Testis (tissue), 3 donors: ENCODE results near the gene OR6K3. TPM values are rescaled to one million over a fixed set of nuclear protein-coding genes. Genes with fewer than 3 reads are reported as not detected.

ENCODE experiments used
- DNase-seq: peaks from one replicate; pipeline ENCODE4 v3.0.0-alpha.2; 2019
- H3K27ac ChIP-seq, 2 donors: fragments of 200-600 bp; sonication (generic); one replicate each; pipeline ENCODE4 v1.5.1; 2019
- H3K27me3 ChIP-seq: fragments of 200-600 bp; sonication (generic); one replicate; pipeline ENCODE4 v1.5.1; 2019
- H3K36me3 ChIP-seq: fragments of 200-600 bp; sonication (generic); one replicate; pipeline ENCODE4 v1.5.1; 2017; ENCODE audit warnings: low read depth; ENCODE audit errors: missing control alignments
- H3K4me1 ChIP-seq: fragments of 200-600 bp; sonication (generic); one replicate; pipeline ENCODE4 v1.5.1; 2019
- H3K4me3 ChIP-seq, 2 donors: fragments of 200-600 bp; sonication (generic); one replicate each; pipeline ENCODE4 v1.5.1; 2017 to 2019
- H3K9me3 ChIP-seq: fragments of 200-600 bp; sonication (generic); one replicate; pipeline ENCODE4 v1.5.1; 2017
- POLR2A ChIP-seq: fragments of 450-650 bp; IDR thresholded peaks from one replicate; pipeline ENCODE4 v1.6.1; 2017; ENCODE audit warnings: antibody characterized with exemption, mild to moderate bottlenecking, moderate library complexity
- WGBS, 2 donors: methylation state at CpG; one replicate each; pipeline ENCODE4 v1.1.5; 2018; 5-methylcytosine and 5-hydroxymethylcytosine counted together
- intact Hi-C: fragments of 100-400 bp; cut with DNase I; formaldehyde crosslinking; loops from one replicate; pipeline ENCODE4 v1.15.1; 2023; ENCODE audit warnings: low total_unique reads
- polyA plus RNA-seq: library from polyadenylated mRNA; stranded (reverse); fragments of 350-450 nt; fragmentation: Illumina TruSeq; extraction: RNeasy Lipid Tissue Mini Kit (QIAGEN cat#74804); gene quantifications from one replicate; pipeline ENCODE4 v1.2.3, GENCODE V29; 2014; ENCODE audit warnings: low read depth, low replicate concordance; ENCODE audit not compliant: insufficient read depth
- total RNA-seq, 2 donors: library from RNA; depleted of rRNA; stranded (reverse); fragments of >200 nt; gene quantifications; one replicate each; pipeline ENCODE4 v1.2.3, GENCODE V29; 2016
- TF ChIP-seq, protein P1 (sequence below), 3 experiments: fragments of 450-650 bp in 2 of 3; fragments of 200-600 bp in 1 of 3; sonication (generic) in 1 of 3; IDR thresholded peaks; one replicate each; pipeline ENCODE4 v1.5.1; 2016 to 2019; ENCODE audit warnings: antibody characterized with exemption in 3 of 3, mild to moderate bottlenecking in 2 of 3, moderate library complexity in 1 of 3

The OR6K3 gene
- total and polyA plus RNA-seq, 3 donors from 2014 or later, result 0.19 TPM; not detected in 2

- no peaks in the 10 kb centered on the region for H3K9me3 ChIP-seq
- H3K4me3 ChIP-seq, result no peak overlapping the region
- intact Hi-C loops, result no loop called here
- H3K27ac ChIP-seq, result no peak overlapping the region
- no peaks in the 10 kb centered on the region for H3K4me1 ChIP-seq
- DNase-seq, result no peak
- WGBS, 2 donors, result 80 to 84% methylated on average over 4 of the region's 4 CpGs
- no peaks in the 10 kb centered on the region for H3K36me3 ChIP-seq
- no peaks in the 10 kb centered on the region for H3K27me3 ChIP-seq
- TF ChIP-seq, protein P1, sequence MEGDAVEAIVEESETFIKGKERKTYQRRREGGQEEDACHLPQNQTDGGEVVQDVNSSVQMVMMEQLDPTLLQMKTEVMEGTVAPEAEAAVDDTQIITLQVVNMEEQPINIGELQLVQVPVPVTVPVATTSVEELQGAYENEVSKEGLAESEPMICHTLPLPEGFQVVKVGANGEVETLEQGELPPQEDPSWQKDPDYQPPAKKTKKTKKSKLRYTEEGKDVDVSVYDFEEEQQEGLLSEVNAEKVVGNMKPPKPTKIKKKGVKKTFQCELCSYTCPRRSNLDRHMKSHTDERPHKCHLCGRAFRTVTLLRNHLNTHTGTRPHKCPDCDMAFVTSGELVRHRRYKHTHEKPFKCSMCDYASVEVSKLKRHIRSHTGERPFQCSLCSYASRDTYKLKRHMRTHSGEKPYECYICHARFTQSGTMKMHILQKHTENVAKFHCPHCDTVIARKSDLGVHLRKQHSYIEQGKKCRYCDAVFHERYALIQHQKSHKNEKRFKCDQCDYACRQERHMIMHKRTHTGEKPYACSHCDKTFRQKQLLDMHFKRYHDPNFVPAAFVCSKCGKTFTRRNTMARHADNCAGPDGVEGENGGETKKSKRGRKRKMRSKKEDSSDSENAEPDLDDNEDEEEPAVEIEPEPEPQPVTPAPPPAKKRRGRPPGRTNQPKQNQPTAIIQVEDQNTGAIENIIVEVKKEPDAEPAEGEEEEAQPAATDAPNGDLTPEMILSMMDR (IDR thresholded peaks at IDR 0.05), result no peak
- no peak for TF ChIP-seq POLR2A
These were observed 11.2 kb upstream of the OR6K3 start for GRCh38 chr1:158731707-158732106.

- Histone ChIP-seq H3K27ac (no peak overlapping the region), H3K9me3 (no peaks in the 10 kb centered on the region), H3K4me1 (no peaks in the 10 kb centered on the region), H3K27me3 (no peaks in the 10 kb centered on the region), H3K4me3 (no peak overlapping the region), H3K36me3 (no peaks in the 10 kb centered on the region)
- no peak for DNase-seq
- intact Hi-C loops, result no loop called here
- TF ChIP-seq, protein P1 (IDR thresholded peaks at IDR 0.05), result no peak
- no peak for TF ChIP-seq POLR2A
- 52 to 71% methylated on average over 4 of the region's 4 CpGs for WGBS, 2 donors
These were observed 9.9 kb upstream of the OR6K3 start for GRCh38 chr1:158730453-158730852.

GRCh38 chr1:158728510-158729225 is 8.1 kb upstream of the OR6K3 start:
- WGBS, 2 donors, result 75 to 85% methylated on average over 3 of the region's 3 CpGs
- intact Hi-C loops, result no loop called here
- Histone ChIP-seq H3K4me3 (no peak overlapping the region), H3K36me3 (no peaks in the 10 kb centered on the region), H3K9me3 (no peaks in the 10 kb centered on the region), H3K27me3 (no peaks in the 10 kb centered on the region), H3K4me1 (no peaks in the 10 kb centered on the region), H3K27ac (no peak overlapping the region)
- TF ChIP-seq, protein P1 (IDR thresholded peaks at IDR 0.05), result no peak
- no peak for TF ChIP-seq POLR2A
- no peak for DNase-seq

GRCh38 chr1:158724442-158724841 is 3.9 kb upstream of the OR6K3 start:
- 95 to 97% methylated on average over 5 of the region's 5 CpGs for WGBS, 2 donors
- H3K27ac ChIP-seq, result no peak overlapping the region
- H3K4me1 ChIP-seq, result no peaks in the 10 kb centered on the region
- no peak for TF ChIP-seq POLR2A
- TF ChIP-seq, protein P1 (IDR thresholded peaks at IDR 0.05), result no peak
- intact Hi-C loops, result no loop called here
- H3K9me3 ChIP-seq, result no peaks in the 10 kb centered on the region
- no peak for DNase-seq
- no peaks in the 10 kb centered on the region for H3K36me3 ChIP-seq
- no peaks in the 10 kb centered on the region for H3K27me3 ChIP-seq
- no peak overlapping the region for H3K4me3 ChIP-seq

GRCh38 chr1:158719664-158720063 is 856 bp downstream of the OR6K3 start:
- H3K4me1 ChIP-seq, result no peaks in the 10 kb centered on the region
- no peak overlapping the region for H3K4me3 ChIP-seq
- 68 to 79% methylated on average over 3 of the region's 3 CpGs for WGBS, 2 donors
- H3K36me3 ChIP-seq, result no peaks in the 10 kb centered on the region
- no peak overlapping the region for H3K27ac ChIP-seq
- no peaks in the 10 kb centered on the region for H3K9me3 ChIP-seq
- no peak for TF ChIP-seq POLR2A
- TF ChIP-seq, protein P1 (IDR thresholded peaks at IDR 0.05), result no peak
- intact Hi-C loops, result no loop called here
- DNase-seq, result no peak
- H3K27me3 ChIP-seq, result no peaks in the 10 kb centered on the region
